Keratinocyte (primary cell): Measurements from ENCODE around the gene AQP2. TPM values are rescaled to one million over a fixed set of nuclear protein-coding genes. Genes with fewer than 3 reads are reported as not detected.
A peak's percentile ranks its signal among the peaks of the same experiment; 100 is the strongest.

ENCODE experiments used
- DNase-seq: peaks from one replicate; pipeline ENCODE4 v3.0.0-alpha.2; 2011; ENCODE audit warnings: low read depth, missing footprints, low spot score
- FAIRE-seq: peaks from 2 replicates; lab custom pipeline; 2011; peaks lifted over from hg19 to GRCh38; lab: Jason Lieb, UNC
- H2AFZ ChIP-seq: 2 replicates; pipeline ENCODE4 v1.6.0; 2012; ENCODE audit warnings: low read length, control low read depth, inconsistent platforms; ENCODE audit not compliant: control insufficient read depth
- H3K27ac ChIP-seq: 2 replicates; pipeline ENCODE4 v1.5.1; 2011; ENCODE audit warnings: low read length; ENCODE audit not compliant: control insufficient read depth, insufficient read depth
- H3K27me3 ChIP-seq: 3 replicates; pipeline ENCODE4 v1.6.0; 2011; ENCODE audit warnings: low read length; ENCODE audit not compliant: control insufficient read depth, insufficient read depth; ENCODE audit errors: extremely low read depth
- H3K36me3 ChIP-seq, 2 experiments: 2 replicates in 1 of 2; 3 replicates in 1 of 2; pipeline ENCODE4 v1.5.1; 2011; ENCODE audit warnings: low read length in 2 of 2, mild to moderate bottlenecking in 1 of 2; ENCODE audit not compliant: control insufficient read depth in 2 of 2, insufficient read depth in 2 of 2; ENCODE audit errors: extremely low read depth in 1 of 2
- H3K4me1 ChIP-seq: 3 replicates; pipeline ENCODE4 v1.5.1; 2011; ENCODE audit warnings: low read length; ENCODE audit not compliant: control insufficient read depth, insufficient read depth; ENCODE audit errors: extremely low read depth
- H3K4me2 ChIP-seq: 3 replicates; pipeline ENCODE4 v1.6.0; 2011; ENCODE audit warnings: low read depth, low read length; ENCODE audit not compliant: control insufficient read depth, insufficient read depth; ENCODE audit errors: extremely low read depth
- H3K4me3 ChIP-seq, 3 experiments: fragments of 200-600 bp in 1 of 3; sonication (generic) in 1 of 3; 2 replicates in 2 of 3; 3 replicates in 1 of 3; pipeline ENCODE4 v1.5.1; 2011 to 2016; ENCODE audit warnings: low read length in 3 of 3, mild to moderate bottlenecking in 3 of 3, control low read depth in 2 of 3, inconsistent platforms in 1 of 3, low read depth in 1 of 3, mixed read lengths in 1 of 3, mixed run types in 1 of 3, moderate library complexity in 1 of 3; ENCODE audit not compliant: control insufficient read depth in 2 of 3, insufficient read depth in 2 of 3; ENCODE audit errors: extremely low read depth in 1 of 3
- H3K79me2 ChIP-seq: 2 replicates; pipeline ENCODE4 v1.6.0; 2012; ENCODE audit warnings: low read length; ENCODE audit not compliant: control insufficient read depth, insufficient read depth
- H3K9ac ChIP-seq: 3 replicates; pipeline ENCODE4 v1.6.0; 2011; ENCODE audit warnings: low read length; ENCODE audit not compliant: control insufficient read depth, insufficient read depth; ENCODE audit errors: extremely low read depth
- H3K9me1 ChIP-seq: 3 replicates; pipeline ENCODE4 v1.6.0; 2011; ENCODE audit warnings: low read length; ENCODE audit not compliant: control insufficient read depth, insufficient read depth; ENCODE audit errors: extremely low read depth
- H3K9me3 ChIP-seq: 2 replicates; pipeline ENCODE4 v1.5.1; 2012; ENCODE audit warnings: low read depth, low read length; ENCODE audit not compliant: control insufficient read depth
- H4K20me1 ChIP-seq: 3 replicates; pipeline ENCODE4 v1.6.0; 2011; ENCODE audit warnings: low read length; ENCODE audit not compliant: control insufficient read depth, insufficient read depth; ENCODE audit errors: extremely low read depth
- CTCF ChIP-seq, 3 experiments: IDR thresholded peaks in 1 of 3; conservative IDR thresholded peaks in 1 of 3; optimal IDR thresholded peaks in 1 of 3; 2 replicates in 2 of 3; 3 replicates in 1 of 3; pipeline versions ENCODE3 to v1.5.1; 2011; ENCODE audit warnings: low read length in 3 of 3, mild to moderate bottlenecking in 3 of 3, moderate library complexity in 2 of 3, control low read depth in 1 of 3, inconsistent platforms in 1 of 3; ENCODE audit not compliant: insufficient read depth in 2 of 3; ENCODE audit errors: extremely low read depth in 1 of 3
- EZH2 ChIP-seq: IDR thresholded peaks from one replicate; pipeline ENCODE4 v1.6.1; 2012; ENCODE audit warnings: inconsistent platforms, mild to moderate bottlenecking, low read length, moderate library complexity
- dilution Hi-C: fragments of 300-500 bp; cut with MboI; formaldehyde crosslinking; loops from one replicate; pipeline ENCODE4 v1.7.0; 2020; ENCODE audit warnings: low sequenced_read_pairs; ENCODE audit not compliant: extremely low pct_ligation_motif_present
- polyA plus RNA-seq, 5 experiments: library from polyadenylated mRNA; depleted of rRNA in 3 of 5; stranded (reverse) in 3 of 5; stranded (forward) in 1 of 5; unstranded in 1 of 5; fragments of >200 nt; gene quantifications; 1 replicate in 1 of 5; 2 replicates in 3 of 5; 3 replicates in 1 of 5; pipeline versions ENCODE4 v1.2.1 to v1.2.3, GENCODE V29; 2011 to 2012; ENCODE audit warnings: missing spikeins in 2 of 5, low read depth in 1 of 5, low replicate concordance in 1 of 5

The AQP2 gene
- polyA plus RNA-seq, 1 donor (not counting 4 experiments of a cell fraction or from before 2014, with no cell fraction given) = not detected

- H3K27ac ChIP-seq = no peak overlapping the region
Measured at GRCh38 chr12:49944718-49945117, 5.8 kb upstream of the AQP2 start.

GRCh38 chr12:49945394-49946080 is 5.0 kb upstream of the AQP2 start:
- no peaks in the 10 kb centered on the region for H3K36me3 ChIP-seq
- no peak overlapping the region for H3K9ac ChIP-seq
- H4K20me1 ChIP-seq = no peaks in the 10 kb centered on the region
- H3K27ac ChIP-seq = no peak overlapping the region
- H3K27me3 ChIP-seq = peaks cover 6% of the 10 kb centered on the region
- H3K4me2 ChIP-seq = no peak overlapping the region
- FAIRE-seq (peak; percentile 9), DNase-seq (no peak)
- H3K4me1 ChIP-seq = peaks cover 15% of the 10 kb centered on the region
- TF ChIP-seq EZH2 (no peak), CTCF (optimal IDR thresholded peaks at IDR 0.05 in 1 of 3, IDR thresholded peaks at IDR 0.05 in 1 of 3, conservative IDR thresholded peaks at IDR 0.05 in 1 of 3; ENCODE audit: extremely low read depth in 1 of 3, insufficient read depth in 2 of 3, low read length in 3 of 3) (peak; percentile 90 to 96 (median 94))
- H2AFZ ChIP-seq = peak overlapping the region; percentile 19
- no peaks in the 10 kb centered on the region for H3K79me2 ChIP-seq
- dilution Hi-C loops = no loop called here
- H3K9me3 ChIP-seq = no peaks in the 10 kb centered on the region
- H3K4me3 ChIP-seq = no peak overlapping the region
- no peaks in the 10 kb centered on the region for H3K9me1 ChIP-seq

More at GRCh38 chr12:49944718-49945117, 5.8 kb upstream of the AQP2 start:
- no peaks in the 10 kb centered on the region for H4K20me1 ChIP-seq
- H3K9me1 ChIP-seq = no peaks in the 10 kb centered on the region
- no peaks in the 10 kb centered on the region for H3K27me3 ChIP-seq
- H3K36me3 ChIP-seq = no peaks in the 10 kb centered on the region
- no peak for TF ChIP-seq EZH2
- TF ChIP-seq CTCF (optimal IDR thresholded peaks at IDR 0.05 in 1 of 3, IDR thresholded peaks at IDR 0.05 in 1 of 3, conservative IDR thresholded peaks at IDR 0.05 in 1 of 3; ENCODE audit: extremely low read depth in 1 of 3, insufficient read depth in 2 of 3, low read length in 3 of 3) = no peak
- no peak overlapping the region for H3K4me2 ChIP-seq
- H3K79me2 ChIP-seq = no peaks in the 10 kb centered on the region
- peaks cover 15% of the 10 kb centered on the region for H3K4me1 ChIP-seq
- H3K4me3 ChIP-seq = no peak overlapping the region
- no peaks in the 10 kb centered on the region for H3K9me3 ChIP-seq
- no peak overlapping the region for H3K9ac ChIP-seq
- DNase-seq = no peak
- H2AFZ ChIP-seq = no peak overlapping the region
- FAIRE-seq = no peak
- dilution Hi-C loops = no loop called here
